Aorta (tissue), 5 donors: Measurements from ENCODE around the gene LAMTOR2. TPM values are rescaled to one million over a fixed set of nuclear protein-coding genes. Genes with fewer than 3 reads are reported as not detected.

Source experiments
- ATAC-seq: fragments of 200-7000 bp; cut with Tn5 transposase; one replicate; pipeline ENCODE4 v1.9.1; 2022; ENCODE audit warnings: moderate library complexity; ENCODE audit not compliant: low FRiP score
- DNase-seq, 2 donors: peaks; one replicate each; pipeline ENCODE4 v3.0.0-alpha.2; 2020
- H3K27ac ChIP-seq, 2 donors: one replicate each; pipeline ENCODE4 v1.5.1; 2013; ENCODE audit warnings: low read length in 2 of 2, mild to moderate bottlenecking in 2 of 2, moderate library complexity in 2 of 2, control low read depth in 1 of 2, inconsistent platforms in 1 of 2, low read depth in 1 of 2
- H3K27me3 ChIP-seq, 2 donors: one replicate each; pipeline ENCODE4 v1.6.1; 2013; ENCODE audit warnings: control low read depth in 1 of 2, low read length in 1 of 2, mild to moderate bottlenecking in 1 of 2, moderate library complexity in 1 of 2; ENCODE audit not compliant: insufficient read depth in 2 of 2, control insufficient read depth in 1 of 2
- H3K36me3 ChIP-seq, 2 donors: one replicate each; pipeline ENCODE4 v1.6.1; 2013; ENCODE audit warnings: control low read depth in 1 of 2, low read length in 1 of 2, mild to moderate bottlenecking in 1 of 2; ENCODE audit not compliant: insufficient read depth in 2 of 2, control insufficient read depth in 1 of 2
- H3K4me1 ChIP-seq, 2 donors: one replicate each; pipeline ENCODE4 v1.6.1; 2013; ENCODE audit warnings: low read length in 2 of 2, control low read depth in 1 of 2, mild to moderate bottlenecking in 1 of 2, moderate library complexity in 1 of 2; ENCODE audit not compliant: insufficient read depth in 2 of 2, control insufficient read depth in 1 of 2
- H3K4me3 ChIP-seq, 2 donors: one replicate each; pipeline ENCODE4 v1.5.1; 2013; ENCODE audit warnings: low read length in 2 of 2, control low read depth in 1 of 2, mild to moderate bottlenecking in 1 of 2
- H3K9me3 ChIP-seq: one replicate; pipeline ENCODE4 v1.6.1; 2013; ENCODE audit warnings: mild to moderate bottlenecking, low read length; ENCODE audit not compliant: control insufficient read depth
- WGBS, 2 donors: extraction: QIAGEN DNeasy Blood & Tissue Kit; methylation state at CpG; one replicate each; pipeline ENCODE4 v1.1.7; 2013; 5-methylcytosine and 5-hydroxymethylcytosine counted together
- intact Hi-C, 2 donors: fragments of 100-400 bp; cut with DNase I; formaldehyde crosslinking; loops; one replicate each; pipeline versions ENCODE4 v1.14.2 to v1.15.0; 2022
- polyA plus RNA-seq, 2 donors: library from polyadenylated mRNA; stranded (reverse); fragments of 200-250 nt; gene quantifications; one replicate each; pipeline ENCODE4 v1.2.3, GENCODE V29; 2013
- total RNA-seq, 2 donors: library from RNA; stranded (reverse); fragmentation: NEBNext Ultra II Directional; extraction: Animal tissue kit (Norgen Biotek cat#: 25700); gene quantifications; one replicate each; pipeline ENCODE4 v1.2.1, GENCODE V29; 2021
- donor health status: healthy with polysubstance abuse.
- donor health status: Bipolar disorder and iron deficiency.
- donor health status: DM: no; HTN: no; CAD: no.
- donor health status: DM: no; HTN: no; CAD: no.
- donor health status: DM: yes; HTN: yes; CAD: no.

LAMTOR2 gene
- total and polyA plus RNA-seq, 4 donors, result 31.6 to 129 (median 59.7) TPM

DNA sequence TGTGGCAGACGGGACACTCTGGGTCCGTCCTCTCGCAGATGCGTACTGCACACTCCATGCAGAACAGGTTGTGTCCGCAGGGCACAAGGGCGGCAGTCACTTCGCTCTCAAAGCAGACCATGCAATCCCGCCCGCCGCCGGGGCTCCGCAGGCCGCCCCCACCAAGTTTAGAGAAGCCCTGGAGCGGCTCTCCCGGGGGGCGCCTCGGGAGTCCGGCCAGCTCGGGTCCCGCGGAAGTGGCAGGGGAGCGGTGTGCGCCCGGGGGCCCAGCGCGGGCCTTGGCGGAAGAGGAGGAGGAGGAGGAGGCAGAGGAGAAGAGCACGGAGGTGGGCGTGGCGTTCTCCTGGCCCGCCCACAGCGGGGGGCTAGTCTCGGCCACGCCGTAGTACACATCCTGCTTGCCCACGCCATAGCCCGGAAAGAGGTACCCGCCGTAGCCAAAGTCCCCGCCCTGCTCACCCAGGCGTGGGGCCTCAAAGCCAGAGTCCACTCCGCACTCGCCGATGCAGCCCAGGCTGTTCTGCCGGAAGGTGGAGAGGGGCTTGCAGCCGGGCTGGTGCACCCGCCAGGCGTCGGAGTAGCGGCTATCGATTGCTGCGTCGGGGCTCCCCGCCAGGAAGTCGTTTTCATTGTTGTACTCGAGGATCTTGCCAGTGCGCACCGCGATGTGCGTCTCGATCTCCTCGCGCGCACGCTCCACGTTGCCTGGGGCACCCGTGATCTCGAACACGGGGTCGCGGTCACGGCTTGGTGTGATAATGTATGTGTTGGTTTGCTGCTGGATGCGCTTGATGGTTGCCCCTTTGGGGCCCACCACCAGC is 22.2 kb downstream of the LAMTOR2 start:
- intact Hi-C loops, result no loop called here
- 75 to 79% methylated on average over 73 of the region's 73 CpGs for WGBS, 2 donors
- no peaks in the 10 kb centered on the region for H3K9me3 ChIP-seq
- H3K4me3 ChIP-seq, result no peak overlapping the region
- ATAC-seq, result peak; percentile 68
- no peaks in the 10 kb centered on the region for H3K36me3 ChIP-seq
- peak in 1 of 2 donors; percentile 82 for DNase-seq
- no peak overlapping the region for H3K27ac ChIP-seq
- H3K4me1 ChIP-seq, result no peaks in the 10 kb centered on the region
- no peaks in the 10 kb centered on the region for H3K27me3 ChIP-seq

DNA sequence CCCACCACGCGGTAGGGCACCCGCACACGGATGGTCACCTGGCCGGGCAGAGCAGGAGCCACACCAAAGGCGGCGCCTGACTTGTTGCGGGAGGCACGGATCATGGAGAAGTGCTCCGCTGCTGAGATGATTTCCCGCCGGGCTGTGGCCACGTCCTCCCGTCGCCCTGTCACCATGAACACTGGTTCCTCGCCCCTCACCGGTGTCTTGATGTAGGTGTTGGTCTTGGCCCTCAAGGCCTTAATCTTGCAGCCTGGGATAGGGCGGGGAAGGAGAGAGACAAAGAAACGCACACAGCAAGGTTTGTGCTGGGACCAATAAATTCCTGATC is 22.8 kb downstream of the LAMTOR2 start:
- no peak overlapping the region for H3K27ac ChIP-seq
- no peaks in the 10 kb centered on the region for H3K4me1 ChIP-seq
- H3K9me3 ChIP-seq, result no peaks in the 10 kb centered on the region
- intact Hi-C loops, result no loop called here
- no peak for ATAC-seq
- H3K27me3 ChIP-seq, result no peaks in the 10 kb centered on the region
- WGBS, 2 donors, result 88 to 91% methylated on average over 19 of the region's 19 CpGs
- no peak overlapping the region for H3K4me3 ChIP-seq
- no peak for DNase-seq
- no peaks in the 10 kb centered on the region for H3K36me3 ChIP-seq

DNA sequence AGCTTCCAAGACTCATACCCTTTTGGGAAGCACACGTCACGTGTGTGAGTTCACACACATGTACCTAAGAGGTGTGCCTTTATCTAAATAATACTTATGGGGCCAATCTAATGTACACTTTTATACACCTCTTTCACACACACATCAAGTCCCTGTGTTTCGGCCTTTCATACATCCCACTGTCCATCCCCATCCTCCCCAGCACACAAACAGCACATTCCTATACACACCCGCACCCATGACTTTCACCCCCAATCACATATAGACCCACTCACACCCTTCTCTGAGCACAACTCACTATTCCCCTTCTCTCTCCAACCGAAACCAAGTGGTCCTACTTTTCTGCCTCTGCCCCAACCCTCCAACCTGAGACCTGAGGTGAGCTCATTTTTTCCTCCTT is 24.1 kb downstream of the LAMTOR2 start:
- WGBS, 2 donors, result 83 to 87% methylated on average over 5 of the region's 5 CpGs
- intact Hi-C loops, result no loop called here
- DNase-seq (no peak), ATAC-seq (no peak)
- Histone ChIP-seq H3K4me3 (no peak overlapping the region), H3K4me1 (no peaks in the 10 kb centered on the region), H3K36me3 (no peaks in the 10 kb centered on the region), H3K27ac (no peak overlapping the region), H3K27me3 (no peaks in the 10 kb centered on the region), H3K9me3 (no peaks in the 10 kb centered on the region)

DNA sequence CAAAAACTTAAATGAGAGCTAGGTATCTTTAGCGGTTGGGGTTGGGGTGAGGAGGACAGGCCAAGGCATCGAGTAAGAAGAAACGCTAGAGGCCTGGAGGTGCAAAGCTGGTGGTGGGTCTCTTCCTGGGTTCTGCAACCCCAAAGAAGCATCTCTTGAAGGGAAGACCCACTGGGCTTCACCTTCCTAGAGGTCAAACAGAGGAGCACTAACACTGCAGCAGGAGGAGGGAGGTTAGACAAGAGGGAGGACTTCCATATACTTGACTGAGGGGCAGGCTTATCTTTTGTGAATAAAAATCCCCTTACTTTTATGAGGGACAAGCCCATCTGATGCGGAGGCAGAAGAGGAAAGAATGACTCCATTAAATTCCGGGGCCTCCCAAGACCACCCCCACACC is 25.2 kb downstream of the LAMTOR2 start:
- ATAC-seq, result no peak
- Histone ChIP-seq H3K36me3 (no peaks in the 10 kb centered on the region), H3K27me3 (no peaks in the 10 kb centered on the region), H3K9me3 (no peaks in the 10 kb centered on the region), H3K4me3 (no peak overlapping the region), H3K27ac (no peak overlapping the region), H3K4me1 (no peaks in the 10 kb centered on the region)
- intact Hi-C loops, result no loop called here
- WGBS, 2 donors, result 83 to 85% methylated on average over 5 of the region's 5 CpGs
- no peak for DNase-seq

DNA sequence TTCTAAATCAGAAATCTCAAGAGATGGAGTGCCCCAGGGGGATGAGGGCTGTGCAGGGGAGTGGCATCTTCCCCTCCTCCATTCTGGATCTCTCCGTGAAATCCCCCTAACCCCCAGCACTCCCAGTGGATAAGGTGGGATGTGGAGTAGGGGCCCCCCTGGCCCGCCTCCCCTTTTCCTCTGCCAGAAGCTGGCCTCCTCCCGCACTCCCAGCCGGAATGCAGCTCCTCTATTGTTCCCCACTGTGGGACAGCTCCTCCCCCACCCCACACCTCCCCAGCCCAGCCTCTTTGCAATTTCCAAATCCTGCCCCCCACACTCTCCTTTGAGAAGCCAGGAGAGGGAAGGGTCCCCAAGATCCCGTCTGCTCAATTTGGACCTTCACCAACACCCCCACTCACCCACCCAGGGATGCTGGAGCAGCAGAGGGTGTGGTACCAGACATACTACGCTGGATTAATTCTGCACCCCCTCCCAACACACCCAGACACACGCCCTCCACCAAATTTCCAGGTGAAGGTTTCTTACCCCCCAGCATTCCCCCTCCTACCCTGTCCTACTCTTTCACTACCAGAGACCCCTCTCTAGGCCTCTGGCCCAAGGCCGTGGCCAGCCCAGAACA is 25.8 kb downstream of the LAMTOR2 start:
- DNase-seq (no peak), ATAC-seq (no peak)
- no peaks in the 10 kb centered on the region for H3K9me3 ChIP-seq
- intact Hi-C loops, result no loop called here
- H3K4me1 ChIP-seq, result no peaks in the 10 kb centered on the region
- no peak overlapping the region for H3K27ac ChIP-seq
- H3K4me3 ChIP-seq, result no peak overlapping the region
- 61 to 72% methylated on average over 8 of the region's 8 CpGs for WGBS, 2 donors
- no peaks in the 10 kb centered on the region for H3K27me3 ChIP-seq
- no peaks in the 10 kb centered on the region for H3K36me3 ChIP-seq

DNA sequence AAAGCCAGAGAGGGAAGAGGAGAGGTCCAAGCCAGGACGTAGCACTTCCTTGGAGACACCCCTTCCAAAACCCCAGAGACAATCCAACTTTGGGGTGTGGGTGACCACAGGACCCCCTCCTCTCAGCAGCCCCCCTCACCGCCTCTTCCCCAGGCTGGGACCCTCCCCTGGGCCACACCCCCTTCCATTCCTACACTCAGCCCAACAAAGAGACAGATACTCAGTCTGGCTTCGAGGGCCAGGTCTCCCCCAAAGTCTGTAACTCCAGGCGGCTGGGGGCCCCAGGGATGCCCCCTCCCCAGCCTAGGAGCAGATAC is 26.2 kb downstream of the LAMTOR2 start:
- no peaks in the 10 kb centered on the region for H3K9me3 ChIP-seq
- no peak overlapping the region for H3K27ac ChIP-seq
- WGBS, 2 donors, result 68 to 70% methylated on average over 4 of the region's 4 CpGs
- DNase-seq (no peak), ATAC-seq (no peak)
- intact Hi-C loops, result no loop called here
- no peaks in the 10 kb centered on the region for H3K36me3 ChIP-seq
- H3K4me1 ChIP-seq, result no peaks in the 10 kb centered on the region
- no peaks in the 10 kb centered on the region for H3K27me3 ChIP-seq
- no peak overlapping the region for H3K4me3 ChIP-seq

DNA sequence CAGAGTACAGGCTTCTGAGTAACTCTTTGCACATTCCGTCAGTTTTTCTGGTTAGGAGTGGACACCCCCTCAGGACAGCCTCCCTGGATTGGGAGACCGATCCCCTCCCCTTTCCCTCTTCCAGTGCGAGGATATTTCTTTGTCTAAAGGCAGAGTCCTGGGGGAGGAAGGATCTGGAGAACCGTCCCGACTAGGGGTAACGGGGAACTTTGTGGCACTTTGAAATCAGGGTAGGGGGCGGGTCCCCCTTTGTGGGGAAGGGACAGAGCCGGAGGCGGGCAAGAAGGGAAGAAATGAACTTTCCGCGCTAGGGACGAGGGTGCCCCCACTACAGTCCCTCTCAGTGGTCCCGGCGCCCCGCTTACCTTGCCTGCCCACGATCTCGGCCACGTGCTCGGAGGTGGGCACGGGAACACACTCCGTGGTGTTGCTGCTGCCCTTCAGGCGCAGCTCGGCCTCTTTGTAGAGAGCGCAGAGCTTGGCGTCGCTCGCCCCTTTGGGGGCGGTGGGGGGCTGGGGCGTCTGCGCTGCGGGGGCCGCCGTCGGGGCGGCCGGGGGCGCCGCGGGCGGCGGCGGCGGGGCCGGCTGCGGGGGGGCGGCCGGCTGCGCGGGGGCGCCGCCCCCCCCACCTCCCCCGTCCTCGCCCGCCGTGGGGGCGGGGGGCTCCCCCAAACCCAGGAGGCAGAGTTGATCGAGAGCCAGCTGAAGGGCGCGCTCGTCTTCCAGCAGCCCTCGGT is 26.8 kb downstream of the LAMTOR2 start:
- no peaks in the 10 kb centered on the region for H3K27me3 ChIP-seq
- peak overlapping the region; percentile 73 to 75 for H3K4me3 ChIP-seq
- no peaks in the 10 kb centered on the region for H3K36me3 ChIP-seq
- no peak overlapping the region for H3K27ac ChIP-seq
- no peak for ATAC-seq
- H3K9me3 ChIP-seq, result no peaks in the 10 kb centered on the region
- no peak for DNase-seq
- intact Hi-C loops, result no loop called here
- 5 to 6% methylated on average over 31 to 61 of the region's 61 CpGs for whole genome bisulfite sequencing, 2 donors
- H3K4me1 ChIP-seq, result no peaks in the 10 kb centered on the region

DNA sequence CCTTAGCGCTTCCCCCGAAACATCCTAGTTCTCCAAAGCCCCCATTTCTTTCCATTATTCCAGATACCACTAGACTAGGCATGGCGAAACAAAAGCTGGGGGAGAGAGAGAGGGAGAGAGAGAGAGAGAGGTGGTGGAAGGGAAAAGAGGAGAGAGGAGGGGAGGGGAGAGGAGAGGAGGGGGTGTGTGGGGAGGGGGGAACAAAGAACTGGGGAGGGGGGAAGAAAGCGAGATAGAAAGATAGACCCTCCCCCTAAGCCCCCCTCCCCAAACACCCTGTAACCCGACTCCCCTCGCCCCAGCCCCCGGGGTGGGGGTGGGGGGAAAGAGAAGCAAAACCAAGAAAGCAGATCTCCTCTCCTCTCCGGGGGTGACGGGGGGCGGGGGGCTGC is 27.3 kb downstream of the LAMTOR2 start:
- H3K36me3 ChIP-seq, result no peaks in the 10 kb centered on the region
- DNase-seq (no peak), ATAC-seq (no peak)
- no peak overlapping the region for H3K27ac ChIP-seq
- no peaks in the 10 kb centered on the region for H3K4me1 ChIP-seq
- H3K9me3 ChIP-seq, result no peaks in the 10 kb centered on the region
- WGBS, 2 donors, result 0 to 4% methylated on average over 6 to 10 of the region's 10 CpGs
- H3K27me3 ChIP-seq, result no peaks in the 10 kb centered on the region
- intact Hi-C loops, result no loop called here
- peak overlapping the region; percentile 73 to 75 for H3K4me3 ChIP-seq
